Mesenchymal stem cell (in vitro differentiated cells and primary cell): ENCODE data around the gene OXA1L.
"Not testable (repeated sequence)": the region's sequence is repeated elsewhere in the genome, so short reads cannot be mapped to it uniquely, and the experiment has no call there.

Experiments
- DNase-seq: peaks from one replicate; pipeline ENCODE4 v3.0.0-alpha.2; 2013
- H2AFZ ChIP-seq: one replicate; pipeline ENCODE4 v1.6.1; 2013; ENCODE audit warnings: low read depth, mild to moderate bottlenecking, control low read depth, inconsistent platforms, low read length, moderate library complexity
- H2AK5ac ChIP-seq: 2 replicates; pipeline ENCODE4 v1.6.1; 2013; ENCODE audit warnings: low read length, moderate library complexity, mild to moderate bottlenecking, inconsistent platforms; ENCODE audit not compliant: severe bottlenecking
- H2BK120ac ChIP-seq: one replicate; pipeline ENCODE4 v1.6.1; 2013; ENCODE audit warnings: low read depth, mild to moderate bottlenecking, inconsistent platforms, low read length, moderate library complexity
- H2BK12ac ChIP-seq, 2 experiments: one replicate each; pipeline ENCODE4 v1.6.1; 2013; ENCODE audit warnings: inconsistent platforms in 2 of 2, low read length in 2 of 2, mild to moderate bottlenecking in 2 of 2, moderate library complexity in 2 of 2, control low read depth in 1 of 2
- H2BK15ac ChIP-seq: one replicate; pipeline ENCODE4 v1.6.1; 2013; ENCODE audit warnings: mild to moderate bottlenecking, low read depth, inconsistent platforms; ENCODE audit not compliant: poor library complexity, severe bottlenecking
- H2BK5ac ChIP-seq: 2 replicates; pipeline ENCODE4 v1.6.1; 2013; ENCODE audit warnings: low read depth, mild to moderate bottlenecking, low read length, control low read depth, inconsistent platforms; ENCODE audit not compliant: poor library complexity, severe bottlenecking
- H3K14ac ChIP-seq, 2 experiments: one replicate each; pipeline ENCODE4 v1.6.1; 2013; ENCODE audit warnings: inconsistent platforms in 2 of 2, low read length in 2 of 2, control low read depth in 1 of 2, mild to moderate bottlenecking in 1 of 2, moderate library complexity in 1 of 2
- H3K18ac ChIP-seq, 2 experiments: one replicate each; pipeline ENCODE4 v1.6.1; 2013; ENCODE audit warnings: inconsistent platforms in 2 of 2, low read length in 2 of 2, control low read depth in 1 of 2, low read depth in 1 of 2, mild to moderate bottlenecking in 1 of 2
- H3K23ac ChIP-seq, 2 experiments: one replicate each; pipeline ENCODE4 v1.6.1; 2013; ENCODE audit warnings: inconsistent platforms in 2 of 2, low read length in 2 of 2, mild to moderate bottlenecking in 2 of 2, moderate library complexity in 2 of 2, control low read depth in 1 of 2
- H3K27ac ChIP-seq: 2 replicates; pipeline ENCODE4 v1.5.1; 2013; ENCODE audit warnings: mild to moderate bottlenecking, moderate library complexity, low read length, control low read depth, inconsistent platforms; ENCODE audit not compliant: poor library complexity, severe bottlenecking
- H3K27me3 ChIP-seq, 2 experiments: 2 replicates each; pipeline versions ENCODE4 v1.6.1 to v1.7.0; 2013; ENCODE audit warnings: low read length in 2 of 2, mild to moderate bottlenecking in 2 of 2, moderate library complexity in 2 of 2, control low read depth in 1 of 2, inconsistent platforms in 1 of 2; ENCODE audit not compliant: control insufficient read depth in 1 of 2, insufficient read depth in 1 of 2
- H3K36me3 ChIP-seq, 2 experiments: 2 replicates each; pipeline versions ENCODE4 v1.6.1 to v1.7.0; 2013; ENCODE audit warnings: low read length in 2 of 2, control low read depth in 1 of 2, inconsistent platforms in 1 of 2, low read depth in 1 of 2, mild to moderate bottlenecking in 1 of 2; ENCODE audit not compliant: insufficient read depth in 2 of 2, control insufficient read depth in 1 of 2
- H3K4ac ChIP-seq, 2 experiments: one replicate each; pipeline ENCODE4 v1.6.1; 2013; ENCODE audit warnings: inconsistent platforms in 2 of 2, low read length in 2 of 2, mild to moderate bottlenecking in 2 of 2, moderate library complexity in 2 of 2, control low read depth in 1 of 2, low read depth in 1 of 2
- H3K4me1 ChIP-seq: 2 replicates; pipeline ENCODE4 v1.6.1; 2013; ENCODE audit warnings: low read depth, low read length, control low read depth; ENCODE audit not compliant: control insufficient read depth, insufficient read depth
- H3K4me2 ChIP-seq: 2 replicates; pipeline ENCODE4 v1.6.1; 2013; ENCODE audit warnings: low read length, mild to moderate bottlenecking, inconsistent platforms; ENCODE audit not compliant: poor library complexity, severe bottlenecking
- H3K4me3 ChIP-seq, 2 experiments: 2 replicates each; pipeline versions ENCODE4 v1.5.1 to v1.7.0; 2013; ENCODE audit warnings: low read length in 2 of 2, mild to moderate bottlenecking in 2 of 2, control low read depth in 1 of 2, low read depth in 1 of 2; ENCODE audit not compliant: insufficient read depth in 1 of 2
- H3K79me1 ChIP-seq: replicated peaks from 2 replicates; pipeline ENCODE4 v1.6.1; 2013; ENCODE audit warnings: mild to moderate bottlenecking, control low read depth, low read length, inconsistent platforms; ENCODE audit not compliant: poor library complexity, severe bottlenecking
- H3K9ac ChIP-seq: 2 replicates; pipeline ENCODE4 v1.7.0; 2013; ENCODE audit warnings: mild to moderate bottlenecking, low read length, moderate library complexity
- H3K9me3 ChIP-seq: 2 replicates; pipeline ENCODE4 v1.7.0; 2013; ENCODE audit warnings: mild to moderate bottlenecking, low read length; ENCODE audit not compliant: control insufficient read depth
- H4K8ac ChIP-seq: one replicate; pipeline ENCODE4 v1.6.1; 2013; ENCODE audit warnings: inconsistent platforms, mild to moderate bottlenecking, low read length, moderate library complexity
- H4K91ac ChIP-seq: one replicate; pipeline ENCODE4 v1.6.1; 2013; ENCODE audit warnings: mild to moderate bottlenecking, low read length, inconsistent platforms
- WGBS: methylation state at CpG from one replicate; pipeline ENCODE4 v1.1.7; 2013; ENCODE audit warnings: mixed read lengths; 5-methylcytosine and 5-hydroxymethylcytosine counted together

Gene OXA1L

GRCh38 chr14:22748631-22749068, 17.8 kb upstream of the OXA1L start:
- no peak overlapping the region for H3K27ac ChIP-seq
- H2AFZ ChIP-seq: no peak overlapping the region
- no peak overlapping the region for H4K8ac ChIP-seq
- H3K36me3 ChIP-seq: no peaks in the 10 kb centered on the region
- H3K79me1 ChIP-seq: no peaks in the 10 kb centered on the region
- no peaks in the 10 kb centered on the region for H3K9me3 ChIP-seq
- no peak for DNase-seq
- H3K18ac ChIP-seq: no peak overlapping the region
- no peak overlapping the region for H3K4me3 ChIP-seq
- H4K91ac ChIP-seq: no peak overlapping the region
- no peak overlapping the region for H3K4me2 ChIP-seq
- H2AK5ac ChIP-seq: no peak overlapping the region
- H3K27me3 ChIP-seq: peaks cover 4 to 16% of the 10 kb centered on the region in 2 experiments
- WGBS: 80% methylated on average over 4 of the region's 4 CpGs
- H2BK12ac ChIP-seq: no peak overlapping the region
- no peak overlapping the region for H3K4ac ChIP-seq
- H3K14ac ChIP-seq: no peak overlapping the region
- no peaks in the 10 kb centered on the region for H3K4me1 ChIP-seq
- H3K9ac ChIP-seq: no peak overlapping the region
- H2BK15ac ChIP-seq: no peak overlapping the region
- no peak overlapping the region for H3K23ac ChIP-seq
- H2BK5ac ChIP-seq: no peak overlapping the region
- H2BK120ac ChIP-seq: no peak overlapping the region

GRCh38 chr14:22752422-22752821, 14.1 kb upstream of the OXA1L start:
- H3K79me1 ChIP-seq: no peaks in the 10 kb centered on the region
- WGBS: 88% methylated on average over 8 of the region's 8 CpGs
- H3K36me3 ChIP-seq: no peaks in the 10 kb centered on the region

DNA sequence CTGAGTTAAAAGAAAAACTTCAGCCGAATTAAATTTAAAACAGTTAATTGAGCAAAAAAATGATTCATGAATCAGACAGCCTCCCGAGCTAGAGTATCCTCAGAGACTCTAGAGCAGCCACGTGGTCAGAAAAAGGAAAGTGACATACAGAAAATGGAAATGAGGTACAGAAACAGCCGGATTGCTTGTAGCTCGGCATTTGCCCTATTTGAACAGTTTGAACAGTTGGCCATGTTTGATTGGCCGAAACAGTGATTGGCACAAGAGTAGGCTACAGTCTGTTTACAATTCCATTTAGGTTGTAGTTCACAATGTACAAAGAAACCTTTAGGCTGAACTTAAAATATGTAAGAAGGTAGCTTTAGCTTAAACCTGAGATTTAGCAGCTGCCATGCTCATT, 12.9 kb upstream of the OXA1L start:
- Histone ChIP-seq H3K4ac (no peak overlapping the region), H4K91ac (no peak overlapping the region), H3K23ac (no peak overlapping the region), H3K36me3 (no peaks in the 10 kb centered on the region), H4K8ac (no peak overlapping the region), H3K4me3 (no peak overlapping the region), H2BK12ac (no peak overlapping the region), H3K4me2 (no peak overlapping the region), H3K14ac (no peak overlapping the region), H3K4me1 (no peaks in the 10 kb centered on the region), H3K18ac (no peak overlapping the region), H3K27me3 (peaks cover 4 to 16% of the 10 kb centered on the region in 2 experiments), H2AFZ (no peak overlapping the region), H3K9ac (no peak overlapping the region), H2AK5ac (no peak overlapping the region), H3K9me3 (no peaks in the 10 kb centered on the region), H3K27ac (no peak overlapping the region), H2BK5ac (no peak overlapping the region), H2BK15ac (no peak overlapping the region), H3K79me1 (no peaks in the 10 kb centered on the region), H2BK120ac (no peak overlapping the region)
- DNase-seq: no peak
- WGBS: 89% methylated on average over 6 of the region's 6 CpGs

More at GRCh38 chr14:22752422-22752821, 14.1 kb upstream of the OXA1L start:
- no peak overlapping the region for H2AK5ac ChIP-seq
- no peak overlapping the region for H4K91ac ChIP-seq
- H3K18ac ChIP-seq: no peak overlapping the region
- H3K4me3 ChIP-seq: no peak overlapping the region
- no peak for DNase-seq
- no peak overlapping the region for H3K9ac ChIP-seq
- no peak overlapping the region for H2AFZ ChIP-seq
- no peaks in the 10 kb centered on the region for H3K4me1 ChIP-seq
- H3K9me3 ChIP-seq: no peaks in the 10 kb centered on the region
- no peak overlapping the region for H2BK15ac ChIP-seq
- peaks cover 4 to 16% of the 10 kb centered on the region in 2 experiments for H3K27me3 ChIP-seq
- no peak overlapping the region for H2BK5ac ChIP-seq
- H3K4ac ChIP-seq: no peak overlapping the region
- no peak overlapping the region for H4K8ac ChIP-seq
- no peak overlapping the region for H3K27ac ChIP-seq
- no peak overlapping the region for H2BK120ac ChIP-seq
- H3K23ac ChIP-seq: no peak overlapping the region
- no peak overlapping the region for H3K14ac ChIP-seq
- H3K4me2 ChIP-seq: no peak overlapping the region
- H2BK12ac ChIP-seq: no peak overlapping the region

DNA sequence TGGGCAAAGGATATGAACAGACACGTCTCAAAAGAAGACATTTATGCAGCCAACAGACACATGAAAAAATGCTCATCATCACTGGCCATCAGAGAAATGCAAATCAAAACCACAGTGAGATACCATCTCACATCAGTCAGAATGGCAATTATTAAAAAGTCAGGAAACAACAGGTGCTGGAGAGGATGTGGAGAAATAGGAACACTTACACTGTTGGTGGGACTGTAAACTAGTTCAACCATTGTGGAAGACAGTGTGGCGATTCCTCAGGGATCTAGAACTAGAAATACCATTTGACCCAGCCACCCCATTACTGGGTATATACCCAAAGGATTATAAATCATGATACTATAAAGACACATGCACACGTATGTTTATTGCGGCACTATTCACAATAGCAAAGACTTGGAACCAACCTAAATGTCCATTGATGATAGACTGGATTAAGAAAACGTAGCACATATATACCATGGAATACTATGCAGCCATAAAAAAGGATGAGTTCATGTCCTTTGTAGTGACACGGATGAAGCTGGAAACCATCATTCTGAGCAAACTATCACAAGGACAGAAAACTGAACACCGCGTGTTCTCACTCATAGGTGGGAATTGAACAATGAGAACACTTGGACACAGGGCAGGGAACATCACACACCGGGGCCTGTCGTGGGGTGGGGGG, 8.4 kb upstream of the OXA1L start:
- H2BK12ac ChIP-seq, H2AFZ ChIP-seq, H3K79me1 ChIP-seq, H2AK5ac ChIP-seq, H3K14ac ChIP-seq, H3K36me3 ChIP-seq, H3K18ac ChIP-seq, H3K9ac ChIP-seq, H4K8ac ChIP-seq, H4K91ac ChIP-seq, DNase-seq, H3K4me2 ChIP-seq, H3K4ac ChIP-seq, H3K4me3 ChIP-seq, H2BK15ac ChIP-seq, H3K27ac ChIP-seq, H3K27me3 ChIP-seq, H2BK120ac ChIP-seq, H3K4me1 ChIP-seq, H3K23ac ChIP-seq, H2BK5ac ChIP-seq: not testable (repeated sequence)
- WGBS: 81% methylated on average over 8 of the region's 10 CpGs
- peaks cover 19% of the 10 kb centered on the region for H3K9me3 ChIP-seq
